GM23338 (cell line): ENCODE results near the gene SLC35A1. TPM values are rescaled to one million over a fixed set of nuclear protein-coding genes. Genes with fewer than 3 reads are reported as not detected.
A peak's percentile ranks its signal among the peaks of the same experiment; 100 is the strongest.

Source experiments
- ATAC-seq: fragments of 200-7000 bp; cut with Tn5 transposase; 3 replicates; pipeline ENCODE4 v1.9.1; 2020
- DNase-seq: peaks from one replicate; pipeline ENCODE4 v3.0.0-alpha.2; 2015; ENCODE audit warnings: low spot score
- H2AFZ ChIP-seq: fragments of 200-600 bp; sonication (generic); 2 replicates; pipeline ENCODE4 v1.8.0; 2016; ENCODE audit warnings: antibody characterized with exemption, mild to moderate bottlenecking, moderate library complexity
- H3F3A ChIP-seq: fragments of 200-600 bp; sonication (generic); replicated peaks from 2 replicates; pipeline ENCODE4 v1.8.0; 2017; ENCODE audit warnings: antibody characterized with exemption, mixed run types, low read depth
- H3K27ac ChIP-seq: fragments of 200-600 bp; sonication (generic); 2 replicates; pipeline ENCODE4 v1.6.1; 2016; ENCODE audit warnings: low read depth
- H3K27me3 ChIP-seq: fragments of 200-600 bp; sonication (generic); 2 replicates; pipeline ENCODE4 v1.8.0; 2016; ENCODE audit warnings: mild to moderate bottlenecking, mixed run types, moderate library complexity; ENCODE audit not compliant: insufficient read depth
- H3K36me3 ChIP-seq: fragments of 200-600 bp; sonication (generic); 2 replicates; pipeline ENCODE4 v1.8.0; 2016; ENCODE audit warnings: mild to moderate bottlenecking; ENCODE audit not compliant: insufficient read depth
- H3K4me1 ChIP-seq: fragments of 200-600 bp; sonication (generic); 2 replicates; pipeline ENCODE4 v1.8.0; 2016; ENCODE audit warnings: mild to moderate bottlenecking, moderate library complexity; ENCODE audit not compliant: insufficient read depth
- H3K4me2 ChIP-seq: fragments of 200-600 bp; sonication (generic); 2 replicates; pipeline ENCODE4 v1.7.1; 2017; ENCODE audit warnings: mixed run types
- H3K4me3 ChIP-seq: fragments of 200-600 bp; sonication (generic); 2 replicates; pipeline ENCODE4 v1.6.1; 2016; ENCODE audit warnings: mixed run types
- H3K79me2 ChIP-seq: fragments of 200-600 bp; sonication (generic); replicated peaks from 2 replicates; pipeline ENCODE4 v1.8.0; 2017; ENCODE audit warnings: mild to moderate bottlenecking; ENCODE audit not compliant: insufficient read depth
- H3K9me2 ChIP-seq: fragments of 200-600 bp; sonication (generic); 2 replicates; pipeline ENCODE4 v1.8.0; 2017; ENCODE audit not compliant: insufficient read depth
- H4K20me1 ChIP-seq: fragments of 200-600 bp; sonication (generic); replicated peaks from 2 replicates; pipeline ENCODE4 v1.8.0; 2017; ENCODE audit warnings: mild to moderate bottlenecking; ENCODE audit not compliant: insufficient read depth
- H3K27ac Mint-ChIP-seq: 2 replicates; pipeline ENCODE4 v1.8.0; 2020; ENCODE audit warnings: inconsistent platforms, mild to moderate bottlenecking, moderate library complexity, mixed read lengths
- H3K27me3 Mint-ChIP-seq: 3 replicates; pipeline ENCODE4 v1.8.0; 2022; ENCODE audit warnings: low read depth, mild to moderate bottlenecking, moderate library complexity, mixed read lengths, inconsistent platforms; ENCODE audit not compliant: insufficient read depth, poor library complexity
- H3K36me3 Mint-ChIP-seq: 3 replicates; pipeline ENCODE4 v1.8.0; 2021; ENCODE audit warnings: low read depth, mild to moderate bottlenecking, inconsistent platforms, moderate library complexity, mixed read lengths
- H3K4me1 Mint-ChIP-seq: 3 replicates; pipeline ENCODE4 v1.8.0; 2020; ENCODE audit warnings: mild to moderate bottlenecking, inconsistent platforms, mixed read lengths
- H3K4me3 Mint-ChIP-seq: 3 replicates; pipeline ENCODE4 v1.8.0; 2021; ENCODE audit warnings: moderate library complexity, mild to moderate bottlenecking, inconsistent platforms, mixed read lengths
- H3K9me3 Mint-ChIP-seq: 3 replicates; pipeline ENCODE4 v1.8.0; 2020; ENCODE audit warnings: moderate library complexity, mild to moderate bottlenecking, inconsistent platforms, mixed read lengths
- CREB1 ChIP-seq: fragments of 250-450 bp; sonication (Bioruptor Pico); IDR thresholded peaks from 2 replicates; pipeline ENCODE4 v1.5.0; 2020; ENCODE audit warnings: low read depth, mild to moderate bottlenecking, moderate library complexity
- NANOG ChIP-seq: IDR thresholded peaks from 2 replicates; pipeline ENCODE4 v1.6.1; 2016; ENCODE audit warnings: antibody characterized with exemption, borderline replicate concordance
- POLR2AphosphoS5 ChIP-seq: IDR thresholded peaks from 2 replicates; pipeline ENCODE4 v1.6.1; 2016; ENCODE audit warnings: antibody characterized with exemption, low read depth
- ZNF114 ChIP-seq: fragments of 250-450 bp; sonication (Bioruptor Pico); IDR thresholded peaks from 2 replicates; pipeline ENCODE4 v1.5.0; 2020; ENCODE audit warnings: mild to moderate bottlenecking, moderate library complexity
- polyA plus RNA-seq: library from polyadenylated mRNA; unstranded; fragments of >200 nt; fragmentation: Nextera tagmentation; extraction: Ambion mirVana; gene quantifications from 2 replicates; pipeline ENCODE4 v1.2.1, GENCODE V29; 2016
- total RNA-seq: library from RNA; depleted of rRNA; stranded (reverse); fragments of >200 nt; shearing (Covaris generic); gene quantifications from 2 replicates; pipeline ENCODE4 v1.2.3, GENCODE V29; 2014
- TF ChIP-seq, protein P1 (sequence below): fragments of 250-450 bp; sonication (Bioruptor Pico); IDR thresholded peaks from 2 replicates; pipeline ENCODE4 v1.5.0; 2020; ENCODE audit warnings: mild to moderate bottlenecking, moderate library complexity
- TF ChIP-seq, protein P2 (sequence below), 2 experiments: fragments of 200-600 bp in 1 of 2; sonication (generic) in 1 of 2; conservative IDR thresholded peaks; 2 replicates each; pipeline versions ENCODE4 v1.5.1 to v1.6.1; 2016 to 2017; ENCODE audit warnings: antibody characterized with exemption in 2 of 2, low read depth in 2 of 2, mild to moderate bottlenecking in 2 of 2, moderate library complexity in 1 of 2

The SLC35A1 gene
- total and polyA plus RNA-seq, 2 experiments from 2014 or later: 11.1 to 15.1 TPM

GRCh38 chr6:87444362-87444761 is 28.4 kb upstream of the SLC35A1 start:
- Histone ChIP-seq H3K36me3 (no peaks in the 10 kb centered on the region), H3F3A (no peaks in the 10 kb centered on the region), H3K4me3 (no peak overlapping the region), H3K4me1 (no peaks in the 10 kb centered on the region), H3K27me3 (no peaks in the 10 kb centered on the region), H3K79me2 (no peaks in the 10 kb centered on the region), H3K4me2 (peak overlapping the region; percentile 61), H3K9me2 (no peaks in the 10 kb centered on the region), H2AFZ (peak overlapping the region; percentile 6; the same call in 1 of the 2 replicates), H3K27ac (peak overlapping the region; percentile 84), H4K20me1 (no peaks in the 10 kb centered on the region)
- TF ChIP-seq, protein P1, sequence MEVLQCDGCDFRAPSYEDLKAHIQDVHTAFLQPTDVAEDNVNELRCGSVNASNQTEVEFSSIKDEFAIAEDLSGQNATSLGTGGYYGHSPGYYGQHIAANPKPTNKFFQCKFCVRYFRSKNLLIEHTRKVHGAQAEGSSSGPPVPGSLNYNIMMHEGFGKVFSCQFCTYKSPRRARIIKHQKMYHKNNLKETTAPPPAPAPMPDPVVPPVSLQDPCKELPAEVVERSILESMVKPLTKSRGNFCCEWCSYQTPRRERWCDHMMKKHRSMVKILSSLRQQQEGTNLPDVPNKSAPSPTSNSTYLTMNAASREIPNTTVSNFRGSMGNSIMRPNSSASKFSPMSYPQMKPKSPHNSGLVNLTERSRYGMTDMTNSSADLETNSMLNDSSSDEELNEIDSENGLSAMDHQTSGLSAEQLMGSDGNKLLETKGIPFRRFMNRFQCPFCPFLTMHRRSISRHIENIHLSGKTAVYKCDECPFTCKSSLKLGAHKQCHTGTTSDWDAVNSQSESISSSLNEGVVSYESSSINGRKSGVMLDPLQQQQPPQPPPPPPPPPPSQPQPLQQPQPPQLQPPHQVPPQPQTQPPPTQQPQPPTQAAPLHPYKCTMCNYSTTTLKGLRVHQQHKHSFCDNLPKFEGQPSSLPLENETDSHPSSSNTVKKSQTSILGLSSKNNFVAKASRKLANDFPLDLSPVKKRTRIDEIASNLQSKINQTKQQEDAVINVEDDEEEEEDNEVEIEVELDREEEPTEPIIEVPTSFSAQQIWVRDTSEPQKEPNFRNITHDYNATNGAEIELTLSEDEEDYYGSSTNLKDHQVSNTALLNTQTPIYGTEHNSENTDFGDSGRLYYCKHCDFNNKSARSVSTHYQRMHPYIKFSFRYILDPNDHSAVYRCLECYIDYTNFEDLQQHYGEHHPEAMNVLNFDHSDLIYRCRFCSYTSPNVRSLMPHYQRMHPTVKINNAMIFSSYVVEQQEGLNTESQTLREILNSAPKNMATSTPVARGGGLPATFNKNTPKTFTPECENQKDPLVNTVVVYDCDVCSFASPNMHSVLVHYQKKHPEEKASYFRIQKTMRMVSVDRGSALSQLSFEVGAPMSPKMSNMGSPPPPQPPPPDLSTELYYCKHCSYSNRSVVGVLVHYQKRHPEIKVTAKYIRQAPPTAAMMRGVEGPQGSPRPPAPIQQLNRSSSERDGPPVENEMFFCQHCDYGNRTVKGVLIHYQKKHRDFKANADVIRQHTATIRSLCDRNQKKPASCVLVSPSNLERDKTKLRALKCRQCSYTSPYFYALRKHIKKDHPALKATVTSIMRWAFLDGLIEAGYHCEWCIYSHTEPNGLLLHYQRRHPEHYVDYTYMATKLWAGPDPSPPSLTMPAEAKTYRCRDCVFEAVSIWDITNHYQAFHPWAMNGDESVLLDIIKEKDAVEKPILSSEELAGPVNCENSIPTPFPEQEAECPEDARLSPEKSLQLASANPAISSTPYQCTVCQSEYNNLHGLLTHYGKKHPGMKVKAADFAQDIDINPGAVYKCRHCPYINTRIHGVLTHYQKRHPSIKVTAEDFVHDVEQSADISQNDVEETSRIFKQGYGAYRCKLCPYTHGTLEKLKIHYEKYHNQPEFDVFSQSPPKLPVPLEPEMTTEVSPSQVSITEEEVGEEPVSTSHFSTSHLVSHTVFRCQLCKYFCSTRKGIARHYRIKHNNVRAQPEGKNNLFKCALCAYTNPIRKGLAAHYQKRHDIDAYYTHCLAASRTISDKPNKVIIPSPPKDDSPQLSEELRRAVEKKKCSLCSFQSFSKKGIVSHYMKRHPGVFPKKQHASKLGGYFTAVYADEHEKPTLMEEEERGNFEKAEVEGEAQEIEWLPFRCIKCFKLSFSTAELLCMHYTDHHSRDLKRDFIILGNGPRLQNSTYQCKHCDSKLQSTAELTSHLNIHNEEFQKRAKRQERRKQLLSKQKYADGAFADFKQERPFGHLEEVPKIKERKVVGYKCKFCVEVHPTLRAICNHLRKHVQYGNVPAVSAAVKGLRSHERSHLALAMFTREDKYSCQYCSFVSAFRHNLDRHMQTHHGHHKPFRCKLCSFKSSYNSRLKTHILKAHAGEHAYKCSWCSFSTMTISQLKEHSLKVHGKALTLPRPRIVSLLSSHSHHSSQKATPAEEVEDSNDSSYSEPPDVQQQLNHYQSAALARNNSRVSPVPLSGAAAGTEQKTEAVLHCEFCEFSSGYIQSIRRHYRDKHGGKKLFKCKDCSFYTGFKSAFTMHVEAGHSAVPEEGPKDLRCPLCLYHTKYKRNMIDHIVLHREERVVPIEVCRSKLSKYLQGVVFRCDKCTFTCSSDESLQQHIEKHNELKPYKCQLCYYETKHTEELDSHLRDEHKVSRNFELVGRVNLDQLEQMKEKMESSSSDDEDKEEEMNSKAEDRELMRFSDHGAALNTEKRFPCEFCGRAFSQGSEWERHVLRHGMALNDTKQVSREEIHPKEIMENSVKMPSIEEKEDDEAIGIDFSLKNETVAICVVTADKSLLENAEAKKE (CRISPR knock-in tag): peak; percentile 100
- TF ChIP-seq POLR2AphosphoS5: no peak
- TF ChIP-seq ZNF114 (CRISPR knock-in tag): peak; percentile 92; the same call in 1 of the 2 replicates
- 0 out of 2 replicates have a peak, but pooled peaks have one; percentile 34 for TF ChIP-seq CREB1 (CRISPR knock-in tag)
- H3K4me1 Mint-ChIP-seq: peaks cover 13% of the 10 kb centered on the region
- no peaks in the 10 kb centered on the region for H3K9me3 Mint-ChIP-seq
- H3K36me3 Mint-ChIP-seq: no peaks in the 10 kb centered on the region
- H3K4me3 Mint-ChIP-seq: no peak overlapping the region
- no peaks in the 10 kb centered on the region for H3K27me3 Mint-ChIP-seq
- peak; percentile 99 for ATAC-seq
- peak overlapping the region; percentile 92 for H3K27ac Mint-ChIP-seq
- peak; percentile 85 for DNase-seq

DNA sequence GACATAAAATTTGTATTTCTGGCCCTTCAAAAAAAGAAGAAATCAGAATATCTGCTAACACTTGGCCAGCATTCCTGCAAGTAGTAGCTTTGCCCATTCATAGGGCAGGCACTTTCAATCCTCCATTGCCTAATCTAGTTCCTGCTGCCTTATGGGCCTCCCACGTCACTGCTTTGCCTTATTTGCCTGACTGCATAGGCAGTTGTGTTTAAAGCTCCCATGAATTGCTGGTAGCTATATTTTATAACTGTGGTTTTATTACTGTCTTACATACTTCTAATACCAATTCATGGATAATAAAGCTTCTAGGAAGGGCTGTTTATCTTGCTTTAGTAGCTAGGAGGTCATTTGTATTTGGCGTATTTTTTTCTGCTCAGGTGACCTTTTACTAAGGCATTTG is 7.7 kb upstream of the SLC35A1 start:
- H3K27ac ChIP-seq: no peak overlapping the region
- DNase-seq (no peak), ATAC-seq (no peak)
- no peak overlapping the region for H2AFZ ChIP-seq
- no peaks in the 10 kb centered on the region for H3K27me3 ChIP-seq
- peaks cover 4% of the 10 kb centered on the region; the same call in 2 of the 3 replicates for H3K4me1 Mint-ChIP-seq
- no peak overlapping the region for H3K4me3 ChIP-seq
- H3K4me3 Mint-ChIP-seq: no peak overlapping the region
- H3F3A ChIP-seq: no peaks in the 10 kb centered on the region
- no peaks in the 10 kb centered on the region for H3K9me2 ChIP-seq
- H3K4me1 ChIP-seq: no peaks in the 10 kb centered on the region
- no peak overlapping the region for H3K4me2 ChIP-seq
- no peak overlapping the region for H3K27ac Mint-ChIP-seq
- H3K79me2 ChIP-seq: no peaks in the 10 kb centered on the region
- H4K20me1 ChIP-seq: no peaks in the 10 kb centered on the region
- no peaks in the 10 kb centered on the region for H3K36me3 Mint-ChIP-seq
- no peaks in the 10 kb centered on the region for H3K36me3 ChIP-seq
- H3K9me3 Mint-ChIP-seq: no peaks in the 10 kb centered on the region
- peaks cover 1% of the 10 kb centered on the region for H3K27me3 Mint-ChIP-seq
- TF ChIP-seq NANOG: no peak
- TF ChIP-seq, protein P2, sequence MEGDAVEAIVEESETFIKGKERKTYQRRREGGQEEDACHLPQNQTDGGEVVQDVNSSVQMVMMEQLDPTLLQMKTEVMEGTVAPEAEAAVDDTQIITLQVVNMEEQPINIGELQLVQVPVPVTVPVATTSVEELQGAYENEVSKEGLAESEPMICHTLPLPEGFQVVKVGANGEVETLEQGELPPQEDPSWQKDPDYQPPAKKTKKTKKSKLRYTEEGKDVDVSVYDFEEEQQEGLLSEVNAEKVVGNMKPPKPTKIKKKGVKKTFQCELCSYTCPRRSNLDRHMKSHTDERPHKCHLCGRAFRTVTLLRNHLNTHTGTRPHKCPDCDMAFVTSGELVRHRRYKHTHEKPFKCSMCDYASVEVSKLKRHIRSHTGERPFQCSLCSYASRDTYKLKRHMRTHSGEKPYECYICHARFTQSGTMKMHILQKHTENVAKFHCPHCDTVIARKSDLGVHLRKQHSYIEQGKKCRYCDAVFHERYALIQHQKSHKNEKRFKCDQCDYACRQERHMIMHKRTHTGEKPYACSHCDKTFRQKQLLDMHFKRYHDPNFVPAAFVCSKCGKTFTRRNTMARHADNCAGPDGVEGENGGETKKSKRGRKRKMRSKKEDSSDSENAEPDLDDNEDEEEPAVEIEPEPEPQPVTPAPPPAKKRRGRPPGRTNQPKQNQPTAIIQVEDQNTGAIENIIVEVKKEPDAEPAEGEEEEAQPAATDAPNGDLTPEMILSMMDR (conservative IDR thresholded peaks at IDR 0.05; ENCODE audit: low read depth in 2 of 2): no peak
